Activated CD4-positive, alpha-beta T cell treated with anti-CD3 and anti-CD28 coated beads, Interleukin-2, amount 50 U/mL, for 24 hours (primary cell): ENCODE results near the gene DOCK8.

Source experiments
- DNase-seq, 2 donors: peaks; one replicate each; pipeline ENCODE4 v3.0.0-alpha.2; 2020; ENCODE audit warnings: low read depth in 1 of 2, low spot score in 1 of 2

DOCK8 gene

GRCh38 chr9:266228-266627, 51.6 kb downstream of the DOCK8 start:
- no peak for DNase-seq

- DNase-seq: no peak
Measured at GRCh38 chr9:268616-269015, 54.0 kb downstream of the DOCK8 start.

- no peak for DNase-seq
Measured at GRCh38 chr9:269081-269711, 54.5 kb downstream of the DOCK8 start.

- DNase-seq: no peak
Measured at GRCh38 chr9:270657-271237, 56.1 kb downstream of the DOCK8 start.

GRCh38 chr9:272251-273213, 57.9 kb downstream of the DOCK8 start:
- DNase-seq: peak; percentile 32 to 74

GRCh38 chr9:274406-274805, 59.7 kb downstream of the DOCK8 start:
- no peak for DNase-seq

GRCh38 chr9:277601-278295, 63.1 kb downstream of the DOCK8 start:
- DNase-seq: no peak

- DNase-seq: no peak
Measured at GRCh38 chr9:278651-279050, 64.0 kb downstream of the DOCK8 start.

GRCh38 chr9:279674-280073, 65.0 kb downstream of the DOCK8 start:
- no peak for DNase-seq

GRCh38 chr9:281741-282645, 67.3 kb downstream of the DOCK8 start:
- DNase-seq: no peak

- no peak for DNase-seq
Measured at GRCh38 chr9:286071-286740, 71.5 kb downstream of the DOCK8 start.

- no peak for DNase-seq
Measured at GRCh38 chr9:289121-289520, 74.5 kb downstream of the DOCK8 start.

GRCh38 chr9:292915-293314, 78.2 kb downstream of the DOCK8 start:
- no peak for DNase-seq

GRCh38 chr9:295576-295975, 80.9 kb downstream of the DOCK8 start:
- DNase-seq: no peak

- no peak for DNase-seq
Measured at GRCh38 chr9:296411-296810, 81.7 kb downstream of the DOCK8 start.

- DNase-seq: no peak
Measured at GRCh38 chr9:297104-297972, 82.7 kb downstream of the DOCK8 start.

GRCh38 chr9:303502-303901, 88.8 kb downstream of the DOCK8 start:
- DNase-seq: no peak

GRCh38 chr9:304106-304505, 89.4 kb downstream of the DOCK8 start:
- no peak for DNase-seq
